HepG2 (cell line): ENCODE measurements around the gene THRB. TPM values are rescaled to one million over a fixed set of nuclear protein-coding genes. Genes with fewer than 3 reads are reported as not detected.

Experiments
- ATAC-seq: fragments of 200-7000 bp; cut with Tn5 transposase; 3 replicates; pipeline ENCODE4 v1.9.1; 2020; ENCODE audit warnings: mild to moderate bottlenecking, moderate library complexity
- BruUV-seq: library from RNA; stranded (reverse); fragments of 400-500 nt; replicated peaks from 2 replicates; lab custom pipeline; 2021; lab: Mats Ljungman, UMichigan
- CTCF ChIA-PET: fragments of 300-600 bp; formaldehyde crosslinking; extraction: SDS; loops from one replicate; lab custom pipeline; 2021; ENCODE audit warnings: low total read pairs, inconsistent platforms, low intra/inter-chr PET ratio; lab: Yijun Ruan, JAX
- POLR2A ChIA-PET: fragments of 350-600 bp; sonication (Branson Sonifier 250); formaldehyde crosslinking; loops from one replicate; lab custom pipeline; 2020; ENCODE audit warnings: antibody characterized with exemption, inconsistent platforms; lab: Yijun Ruan, JAX
- DNase-seq: peaks from one replicate; pipeline ENCODE4 v3.0.0-alpha.2; 2015; ENCODE audit warnings: low spot score
- FAIRE-seq: peaks from 3 replicates; lab custom pipeline; 2011; peaks lifted over from hg19 to GRCh38; lab: Jason Lieb, UNC
- H2AFZ ChIP-seq: one replicate; pipeline ENCODE4 v1.6.1; 2011; ENCODE audit warnings: low read length, inconsistent platforms
- H3K27ac ChIP-seq: fragments of 300-600 bp; 3 replicates; pipeline ENCODE4 v1.8.0; 2011; ENCODE audit warnings: mixed run types, mild to moderate bottlenecking, mixed read lengths, low read length, inconsistent platforms; ENCODE audit not compliant: insufficient read depth; ENCODE audit errors: extremely low read length
- H3K27me3 ChIP-seq, 2 experiments: fragments of 200-600 bp in 1 of 2; 2 replicates in 1 of 2; 3 replicates in 1 of 2; pipeline versions ENCODE4 v1.6.0 to v1.8.0; 2011; ENCODE audit warnings: low read length in 2 of 2, mild to moderate bottlenecking in 2 of 2, moderate library complexity in 2 of 2, inconsistent platforms in 1 of 2; ENCODE audit not compliant: insufficient read depth in 2 of 2, control insufficient read depth in 1 of 2
- H3K36me3 ChIP-seq, 2 experiments: fragments of 200-600 bp in 1 of 2; replicated peaks in 1 of 2; 2 replicates in 1 of 2; 3 replicates in 1 of 2; pipeline versions ENCODE4 v1.5.1 to v1.8.0; 2011; ENCODE audit warnings: low read length in 2 of 2, inconsistent platforms in 1 of 2; ENCODE audit not compliant: insufficient read depth in 2 of 2, control insufficient read depth in 1 of 2
- H3K4me1 ChIP-seq: 2 replicates; pipeline ENCODE4 v1.5.1; 2012; ENCODE audit warnings: low read length, inconsistent platforms; ENCODE audit not compliant: insufficient read depth
- H3K4me2 ChIP-seq: 2 replicates; pipeline ENCODE4 v1.6.0; 2011; ENCODE audit warnings: low read depth, low read length, inconsistent platforms
- H3K4me3 ChIP-seq, 3 experiments: fragments of 200-600 bp in 1 of 3; sonication (generic), shearing (Covaris generic) in 1 of 3; replicated peaks in 1 of 3; 2 replicates each; pipeline ENCODE4 v1.5.1; 2011 to 2016; ENCODE audit warnings: low read length in 3 of 3, inconsistent platforms in 2 of 3, low read depth in 2 of 3, mild to moderate bottlenecking in 2 of 3, control low read depth in 1 of 3, mixed read lengths in 1 of 3; ENCODE audit not compliant: insufficient read depth in 1 of 3
- H3K79me2 ChIP-seq: one replicate; pipeline ENCODE4 v1.6.1; 2011; ENCODE audit warnings: low read length, inconsistent platforms; ENCODE audit not compliant: insufficient read depth
- H3K9ac ChIP-seq: 2 replicates; pipeline ENCODE4 v1.6.0; 2011; ENCODE audit warnings: mild to moderate bottlenecking, low read depth, low read length, inconsistent platforms; ENCODE audit not compliant: insufficient read depth
- H3K9me3 ChIP-seq: 2 replicates; pipeline ENCODE4 v1.5.1; 2012; ENCODE audit warnings: mild to moderate bottlenecking, low read length
- H4K20me1 ChIP-seq: 2 replicates; pipeline ENCODE4 v1.6.0; 2011; ENCODE audit warnings: inconsistent platforms, mild to moderate bottlenecking, low read length, moderate library complexity; ENCODE audit not compliant: insufficient read depth
- CREM ChIP-seq, 2 experiments: sonication (generic) in 1 of 2; formaldehyde crosslinking in 1 of 2; IDR thresholded peaks; 2 replicates each; pipeline versions ENCODE4 v1.4.0 to v1.6.1; 2016 to 2020; ENCODE audit warnings: antibody characterized with exemption in 1 of 2, mild to moderate bottlenecking in 1 of 2, missing genetic modification reagents in 1 of 2
- MED1 ChIP-seq: sonication (generic); formaldehyde crosslinking; IDR thresholded peaks from 2 replicates; pipeline ENCODE4 v1.4.0; 2020; ENCODE audit warnings: missing genetic modification reagents
- MIER3 ChIP-seq: IDR thresholded peaks from 2 replicates; pipeline ENCODE4 v1.6.1; 2016; ENCODE audit warnings: missing compliant biosample characterization, borderline replicate concordance
- NAIF1 ChIP-seq: sonication (generic); formaldehyde crosslinking; IDR thresholded peaks from 2 replicates; pipeline ENCODE4 v1.5.0; 2020; ENCODE audit warnings: mild to moderate bottlenecking, missing genetic modification reagents, borderline replicate concordance
- NCOR1 ChIP-seq: fragments of 200-600 bp; sonication (generic); IDR thresholded peaks from 2 replicates; pipeline ENCODE4 v1.7.0; 2017; ENCODE audit warnings: antibody characterized with exemption, low read length, borderline replicate concordance
- RCOR2 ChIP-seq: IDR thresholded peaks from 2 replicates; pipeline ENCODE4 v1.6.1; 2016; ENCODE audit warnings: missing biosample characterization, missing genetic modification reagents
- RXRA ChIP-seq: sonication (generic); formaldehyde crosslinking; IDR thresholded peaks from 2 replicates; pipeline ENCODE4 v1.5.1; 2020; ENCODE audit warnings: missing genetic modification reagents
- SOX13 ChIP-seq, 3 experiments: fragments of 450-650 bp in 1 of 3; sonication (generic) in 1 of 3; formaldehyde crosslinking in 1 of 3; IDR thresholded peaks in 2 of 3; conservative IDR thresholded peaks in 1 of 3; 2 replicates each; pipeline versions ENCODE4 v1.5.0 to v1.6.1; 2016 to 2020; ENCODE audit warnings: antibody characterized with exemption in 1 of 3, mild to moderate bottlenecking in 1 of 3, missing compliant biosample characterization in 1 of 3, missing genetic modification reagents in 1 of 3, moderate library complexity in 1 of 3
- TGIF2 ChIP-seq: IDR thresholded peaks from 2 replicates; pipeline ENCODE4 v1.6.1; 2016; ENCODE audit warnings: control low read depth, missing compliant biosample characterization
- ZBTB7A ChIP-seq: sonication (generic); formaldehyde crosslinking; IDR thresholded peaks from 2 replicates; pipeline ENCODE4 v1.8.0; 2022; ENCODE audit warnings: mild to moderate bottlenecking, missing genetic modification reagents
- ZFP62 ChIP-seq: sonication (generic); formaldehyde crosslinking; IDR thresholded peaks from 2 replicates; pipeline ENCODE4 v1.4.0; 2020; ENCODE audit warnings: missing genetic modification reagents
- ZNF383 ChIP-seq: sonication (generic); formaldehyde crosslinking; IDR thresholded peaks from 2 replicates; pipeline ENCODE4 v1.4.0; 2020; ENCODE audit warnings: missing genetic modification reagents, mild to moderate bottlenecking, borderline replicate concordance
- ZNF44 ChIP-seq: sonication (generic); formaldehyde crosslinking; IDR thresholded peaks from 2 replicates; pipeline ENCODE4 v1.5.1; 2020; ENCODE audit warnings: mild to moderate bottlenecking, missing genetic modification reagents
- ZNF563 ChIP-seq: sonication (generic); formaldehyde crosslinking; IDR thresholded peaks from 2 replicates; pipeline ENCODE4 v1.8.0; 2022; ENCODE audit warnings: mild to moderate bottlenecking, moderate library complexity, missing genetic modification reagents
- ZNF567 ChIP-seq: sonication (generic); formaldehyde crosslinking; IDR thresholded peaks from 2 replicates; pipeline ENCODE4 v1.8.1; 2023; ENCODE audit warnings: mild to moderate bottlenecking, missing genetic modification reagents, borderline replicate concordance
- ZNF569 ChIP-seq: sonication (generic); formaldehyde crosslinking; IDR thresholded peaks from 2 replicates; pipeline ENCODE4 v1.5.0; 2020; ENCODE audit warnings: mild to moderate bottlenecking, missing genetic modification reagents, moderate library complexity, borderline replicate concordance
- ZNF629 ChIP-seq: sonication (generic); formaldehyde crosslinking; conservative IDR thresholded peaks from 2 replicates; pipeline ENCODE4 v1.5.0; 2020; ENCODE audit warnings: missing genetic modification reagents
- ZNF674 ChIP-seq: sonication (generic); formaldehyde crosslinking; IDR thresholded peaks from 2 replicates; pipeline ENCODE4 v1.5.0; 2020; ENCODE audit warnings: low read depth, mild to moderate bottlenecking, missing genetic modification reagents
- whole genome bisulfite sequencing: methylation state at CpG from one replicate; pipeline ENCODE4 v1.1.6; 2017; ENCODE audit warnings: low lambda C conversion rate; 5-methylcytosine and 5-hydroxymethylcytosine counted together
- in situ Hi-C: cut with HindIII; loops from 2 replicates; pipeline ENCODE4 v1.10.0; 2017; ENCODE audit warnings: low pct_unique_long_range_greater_than_20kb; ENCODE audit not compliant: extremely low pct_ligation_motif_present
- intact Hi-C: fragments of 100-400 bp; cut with micrococcal nuclease; formaldehyde crosslinking; loops from one replicate; pipeline ENCODE4 v1.10.0; 2022; ENCODE audit not compliant: unreplicated experiment
- polyA plus RNA-seq, 8 experiments: library from polyadenylated mRNA; depleted of rRNA in 3 of 8; stranded (reverse) in 7 of 8; unstranded in 1 of 8; fragments of >200 nt; fragmentation: Illumina TruSeq in 4 of 8; extraction: Trizol in 4 of 8; gene quantifications; 2 replicates each; pipeline versions ENCODE4 v1.2.1 to v1.2.3, GENCODE V29; 2011 to 2016; ENCODE audit warnings: low read depth in 4 of 8, missing spikeins in 1 of 8, mixed read lengths in 1 of 8; ENCODE audit not compliant: insufficient read depth in 1 of 8
- total RNA-seq, 5 experiments: library from RNA; depleted of rRNA; stranded (reverse); fragments of >200 nt; fragmentation: Illumina TruSeq; extraction: Trizol; gene quantifications; 2 replicates each; pipeline ENCODE4 v1.2.3, GENCODE V29; 2016; ENCODE audit warnings: low read depth in 1 of 5
- TF ChIP-seq, protein P1 (sequence below): sonication (generic); formaldehyde crosslinking; conservative IDR thresholded peaks from 2 replicates; pipeline ENCODE4 v1.4.0; 2020; ENCODE audit warnings: missing genetic modification reagents
- TF ChIP-seq, protein P2 (sequence below): sonication (generic); formaldehyde crosslinking; IDR thresholded peaks from 2 replicates; pipeline ENCODE4 v1.4.0; 2020; ENCODE audit warnings: missing genetic modification reagents

The THRB gene
- total and polyA plus RNA-seq, 2 of the 13 experiments (the other 11 are each of a cell fraction or from before 2014, with no cell fraction given) = 4.7 to 22.7 TPM

DNA sequence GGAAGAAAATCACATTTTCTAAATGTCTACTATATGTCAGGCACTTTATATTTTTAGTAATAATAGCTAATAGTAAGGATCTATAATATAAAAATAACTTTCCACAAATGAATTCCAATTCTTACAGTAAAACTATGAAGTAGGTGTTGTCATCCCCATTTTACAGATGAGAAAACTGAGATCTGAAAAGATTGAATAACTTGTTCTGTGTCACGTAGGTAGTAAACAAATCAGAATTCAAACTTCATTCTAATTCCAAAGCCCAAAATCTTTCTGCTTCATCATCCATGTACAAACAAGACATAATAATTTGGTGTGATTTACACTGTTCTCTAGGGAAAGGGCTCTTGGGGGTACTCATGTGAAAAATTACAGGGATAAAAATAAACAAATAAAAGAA, 130.3 kb downstream of the THRB start (continued):
- TF ChIP-seq, protein P1, sequence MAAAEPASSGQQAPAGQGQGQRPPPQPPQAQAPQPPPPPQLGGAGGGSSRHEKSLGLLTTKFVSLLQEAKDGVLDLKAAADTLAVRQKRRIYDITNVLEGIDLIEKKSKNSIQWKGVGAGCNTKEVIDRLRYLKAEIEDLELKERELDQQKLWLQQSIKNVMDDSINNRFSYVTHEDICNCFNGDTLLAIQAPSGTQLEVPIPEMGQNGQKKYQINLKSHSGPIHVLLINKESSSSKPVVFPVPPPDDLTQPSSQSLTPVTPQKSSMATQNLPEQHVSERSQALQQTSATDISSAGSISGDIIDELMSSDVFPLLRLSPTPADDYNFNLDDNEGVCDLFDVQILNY (CRISPR knock-in tag) = no peak
- TF ChIP-seq MED1 (CRISPR knock-in tag) (no peak), ZNF44 (no peak), ZFP62 (CRISPR knock-in tag) (no peak), RCOR2 (CRISPR knock-in tag) (peak; percentile 70; the same call in 1 of the 2 replicates), ZNF629 (peak; percentile 97), ZNF563 (no peak), ZNF567 (CRISPR knock-in tag) (no peak)
- TF ChIP-seq, all 625 proteins: peak for 5

DNA sequence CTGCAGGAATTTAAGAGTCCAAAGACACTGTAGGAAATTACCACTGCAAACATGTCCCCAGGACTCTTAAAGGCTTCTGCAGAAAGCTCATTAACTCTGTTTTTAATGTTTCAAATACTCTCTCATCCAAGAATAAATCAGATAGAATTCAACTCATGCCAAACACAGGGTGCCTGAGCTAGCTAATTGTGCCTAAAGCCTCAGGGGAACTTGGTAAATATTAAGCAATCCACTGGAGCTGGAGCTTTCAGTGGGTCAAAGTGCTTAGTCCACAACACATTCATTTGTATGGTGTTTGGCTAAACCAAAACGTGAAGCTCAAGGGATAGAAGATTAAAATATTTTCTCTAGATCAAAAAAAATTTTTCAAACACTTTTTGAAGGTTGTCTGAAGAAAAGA, 131.4 kb downstream of the THRB start:
- DNase-seq (peak; percentile 90), ATAC-seq (peak; percentile 89), FAIRE-seq (peak; percentile 82)
- Histone ChIP-seq H3K9ac (peak overlapping the region; percentile 47), H3K27ac (peak overlapping the region; percentile 82), H3K79me2 (peaks cover 31% of the 10 kb centered on the region), H3K9me3 (no peaks in the 10 kb centered on the region), H3K4me1 (peaks cover 83% of the 10 kb centered on the region), H3K4me2 (peak overlapping the region; percentile 77), H3K27me3 (no peaks in the 10 kb centered on the region), H3K4me3 (peak overlapping the region in 2 of 3 experiments; percentile 6 to 27; a peak in 2 of 6 replicates), H4K20me1 (no peaks in the 10 kb centered on the region), H3K36me3 (0 out of 5 replicates have a peak, but pooled peaks cover 0 to 3% of the 10 kb centered on the region in 2 experiments), H2AFZ (no peak overlapping the region)
- WGBS = 0% methylated on average over 1 of the region's 1 CpG
- in situ Hi-C loops (loop anchor here (10.0 kb wide), 1 partner anchor 132 kb away; the partner anchor contains the start of gene THRB), intact Hi-C loops (no loop called here)
- ChIA-PET CTCF (no interaction called here), POLR2A (interaction anchor here (1.0 to 4.6 kb wide), 8 partner anchors 10 to 163 kb away, joined by 3 to 41 read pairs (median 5); partner anchors contain the start of gene THRB)
- BruUV-seq = no TSS peak
- TF ChIP-seq, protein P2, sequence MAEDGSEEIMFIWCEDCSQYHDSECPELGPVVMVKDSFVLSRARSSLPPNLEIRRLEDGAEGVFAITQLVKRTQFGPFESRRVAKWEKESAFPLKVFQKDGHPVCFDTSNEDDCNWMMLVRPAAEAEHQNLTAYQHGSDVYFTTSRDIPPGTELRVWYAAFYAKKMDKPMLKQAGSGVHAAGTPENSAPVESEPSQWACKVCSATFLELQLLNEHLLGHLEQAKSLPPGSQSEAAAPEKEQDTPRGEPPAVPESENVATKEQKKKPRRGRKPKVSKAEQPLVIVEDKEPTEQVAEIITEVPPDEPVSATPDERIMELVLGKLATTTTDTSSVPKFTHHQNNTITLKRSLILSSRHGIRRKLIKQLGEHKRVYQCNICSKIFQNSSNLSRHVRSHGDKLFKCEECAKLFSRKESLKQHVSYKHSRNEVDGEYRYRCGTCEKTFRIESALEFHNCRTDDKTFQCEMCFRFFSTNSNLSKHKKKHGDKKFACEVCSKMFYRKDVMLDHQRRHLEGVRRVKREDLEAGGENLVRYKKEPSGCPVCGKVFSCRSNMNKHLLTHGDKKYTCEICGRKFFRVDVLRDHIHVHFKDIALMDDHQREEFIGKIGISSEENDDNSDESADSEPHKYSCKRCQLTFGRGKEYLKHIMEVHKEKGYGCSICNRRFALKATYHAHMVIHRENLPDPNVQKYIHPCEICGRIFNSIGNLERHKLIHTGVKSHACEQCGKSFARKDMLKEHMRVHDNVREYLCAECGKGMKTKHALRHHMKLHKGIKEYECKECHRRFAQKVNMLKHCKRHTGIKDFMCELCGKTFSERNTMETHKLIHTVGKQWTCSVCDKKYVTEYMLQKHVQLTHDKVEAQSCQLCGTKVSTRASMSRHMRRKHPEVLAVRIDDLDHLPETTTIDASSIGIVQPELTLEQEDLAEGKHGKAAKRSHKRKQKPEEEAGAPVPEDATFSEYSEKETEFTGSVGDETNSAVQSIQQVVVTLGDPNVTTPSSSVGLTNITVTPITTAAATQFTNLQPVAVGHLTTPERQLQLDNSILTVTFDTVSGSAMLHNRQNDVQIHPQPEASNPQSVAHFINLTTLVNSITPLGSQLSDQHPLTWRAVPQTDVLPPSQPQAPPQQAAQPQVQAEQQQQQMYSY (CRISPR knock-in tag) = no peak
- TF ChIP-seq ZBTB7A (no peak), RXRA (CRISPR knock-in tag) (peak; percentile 57; the same call in 1 of the 2 replicates), ZNF674 (CRISPR knock-in tag) (no peak), CREM (IDR thresholded peaks at IDR 0.05) (peak; percentile 77), CREM (CRISPR knock-in tag; IDR thresholded peaks at IDR 0.05) (no peak), ZNF383 (no peak), TGIF2 (CRISPR knock-in tag) (no peak), MIER3 (CRISPR knock-in tag) (peak; percentile 60; the same call in 1 of the 2 replicates), ZNF569 (CRISPR knock-in tag) (no peak), NAIF1 (CRISPR knock-in tag) (no peak), SOX13 (IDR thresholded peaks at IDR 0.05) (peak; percentile 39; the same call in 1 of the 2 replicates), SOX13 (CRISPR knock-in tag; conservative IDR thresholded peaks at IDR 0.05 in 1 of 2, IDR thresholded peaks at IDR 0.05 in 1 of 2) (peak in 1 of 2 experiments; percentile 81; a peak in 2 of 4 replicates), NCOR1 (peak; percentile 88; the same call in 1 of the 2 replicates)
